Fibroblast of upper back skin (primary cell): ENCODE measurements around the gene SYT17.

Experiments
- DNase-seq: peaks from one replicate; pipeline ENCODE4 v3.0.0-alpha.2; 2013

The SYT17 gene

DNA sequence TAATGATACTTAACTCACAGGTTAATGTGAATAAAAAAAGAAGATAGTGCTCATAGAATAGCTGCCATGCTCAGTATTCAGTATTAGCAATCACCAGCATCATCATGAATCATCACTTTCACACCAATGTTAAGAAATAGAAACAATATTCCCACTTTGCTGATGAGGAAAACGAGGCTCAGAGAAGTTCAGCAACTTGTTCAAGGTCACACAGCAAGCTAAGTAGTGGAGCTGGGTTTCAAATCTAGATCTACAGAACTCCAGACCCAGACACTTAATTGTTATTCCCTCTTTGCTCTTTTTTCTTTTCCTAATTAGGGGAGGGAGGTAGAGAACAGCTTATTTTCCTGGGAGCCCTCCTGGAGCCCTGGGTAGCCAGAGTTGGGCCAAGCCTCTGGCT lies 140.4 kb downstream of the SYT17 start:
- DNase-seq, result no peak

DNA sequence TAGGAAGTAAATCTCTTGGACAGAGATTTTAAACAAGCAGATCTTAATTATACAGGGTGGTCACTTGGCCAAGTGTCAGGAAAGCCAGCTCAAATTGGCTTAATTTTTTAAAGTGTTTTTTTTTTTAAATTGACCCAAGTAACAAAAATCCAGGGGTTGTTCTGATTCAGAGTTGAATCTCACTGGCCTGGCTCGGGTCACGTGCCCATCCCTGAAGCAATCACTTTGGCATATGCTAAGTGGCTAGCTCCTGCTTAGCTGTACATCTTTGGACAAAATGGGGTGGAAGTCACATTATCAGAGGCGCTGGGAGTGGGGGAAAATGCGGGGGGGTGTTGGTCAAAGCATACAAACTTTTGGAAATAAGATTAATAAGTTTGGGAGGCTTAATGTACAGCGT lies 141.1 kb downstream of the SYT17 start:
- DNase-seq, result no peak

DNA sequence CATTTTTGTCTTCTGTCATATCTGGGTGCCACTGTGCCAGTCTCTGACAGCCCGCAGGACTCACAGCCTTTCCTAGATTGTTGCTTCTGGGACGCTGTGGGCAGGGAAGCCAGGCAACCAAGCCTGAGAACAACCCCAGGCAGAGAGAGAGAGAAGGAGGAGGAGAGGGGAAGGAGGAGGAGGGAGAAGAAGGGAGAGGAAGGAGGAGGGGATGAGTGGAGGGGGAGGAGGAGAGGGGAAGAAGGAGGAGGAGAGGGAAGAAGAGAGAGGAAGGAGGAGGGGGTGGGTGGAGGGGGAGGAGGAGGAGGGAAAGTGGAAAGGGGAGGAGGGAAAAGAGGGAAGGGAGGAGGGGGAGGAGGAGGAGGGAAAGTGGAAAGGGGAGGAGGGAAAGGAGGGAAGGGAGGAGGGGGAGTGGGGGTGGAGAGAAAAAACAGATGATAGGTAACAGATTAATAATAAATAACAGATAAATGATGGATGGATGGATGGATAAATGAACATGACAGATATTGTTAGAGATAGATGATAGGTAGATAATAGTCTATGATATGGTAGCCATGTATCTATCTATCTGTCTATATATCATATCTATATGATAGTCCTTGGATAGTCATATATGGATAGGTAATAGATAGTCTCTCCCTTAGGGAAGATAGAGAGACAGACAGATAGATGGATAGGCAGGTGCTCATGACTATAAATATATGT lies 146.8 kb downstream of the SYT17 start:
- DNase-seq, result no peak

DNA sequence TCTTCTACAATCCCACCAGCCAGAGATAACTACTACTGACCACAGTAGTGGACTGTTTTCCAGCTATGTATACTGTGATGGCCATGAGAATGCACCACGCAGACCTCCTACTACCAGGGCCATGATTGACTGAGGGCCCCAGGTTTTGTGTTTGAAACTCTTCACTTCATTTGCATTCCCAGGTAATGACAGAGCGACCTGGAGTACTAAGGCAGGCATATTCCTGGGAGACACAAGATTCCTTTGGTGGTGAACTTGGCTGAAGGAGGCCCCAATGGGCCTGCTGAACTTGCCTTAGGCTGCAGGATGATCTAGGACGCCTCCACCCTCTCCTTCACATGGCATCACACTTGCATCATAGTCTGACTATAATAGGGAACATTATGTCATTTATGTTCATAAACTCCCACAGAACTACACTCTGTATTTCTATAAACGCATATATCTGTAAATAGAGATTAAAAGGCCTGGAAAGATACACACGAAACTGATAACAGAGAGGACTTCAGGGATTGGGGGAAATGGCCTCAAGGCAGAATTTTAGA lies 147.9 kb downstream of the SYT17 start:
- DNase-seq, result no peak

DNA sequence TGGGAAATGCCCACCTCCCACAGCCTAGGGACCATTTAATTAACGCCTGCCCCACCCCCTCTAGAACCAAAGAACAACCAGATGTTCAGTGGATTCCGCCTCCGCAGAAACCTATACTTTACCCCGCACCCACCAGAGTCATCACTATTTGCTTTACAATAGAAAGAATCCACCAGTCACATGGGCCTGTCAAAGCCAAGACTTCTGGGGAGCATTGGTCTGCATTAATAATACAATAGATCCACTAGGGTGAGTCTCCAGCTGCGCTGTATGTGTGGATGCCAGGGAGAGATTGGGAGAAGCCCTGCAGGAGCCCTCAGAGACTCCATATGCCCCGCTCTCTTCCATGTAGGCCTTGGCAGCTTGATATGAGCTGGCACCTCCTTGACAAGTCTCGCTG lies 148.8 kb downstream of the SYT17 start:
- no peak for DNase-seq
